Measurements from ENCODE around the gene PYHIN1.

GRCh38 chr1:158932171-158932570 is 819 bp downstream of the PYHIN1 start:
- no peak for TF ChIP-seq CTCF (IDR thresholded peaks at IDR 0.05)
- TF ChIP-seq POLR2A (IDR thresholded peaks at IDR 0.05): no peak

Data from Peyer's patch (tissue), 4 donors.